Measurements from ENCODE around the gene AGMO.

The AGMO gene

GRCh38 chr7:15326044-15326644 lies 235.7 kb downstream of the AGMO start:
- H3K27me3 Mint-ChIP-seq (ENCODE audit: low read depth): peaks cover 6% of the 10 kb centered on the region
- H3K27ac Mint-ChIP-seq: no peak overlapping the region
- TF ChIP-seq CTCF (IDR thresholded peaks at IDR 0.05; ENCODE audit: unreplicated experiment in 3 of 3): peak; percentile 54 to 73 (median 61)
- no peak overlapping the region for H3K4me3 Mint-ChIP-seq
- H3K36me3 Mint-ChIP-seq (ENCODE audit: low read depth): no peaks in the 10 kb centered on the region
- H3K4me1 Mint-ChIP-seq: peaks cover 26% of the 10 kb centered on the region
- no peaks in the 10 kb centered on the region for H3K9me3 Mint-ChIP-seq

GRCh38 chr7:15323550-15323949 lies 238.3 kb downstream of the AGMO start:
- Mint-ChIP-seq H3K9me3 (no peaks in the 10 kb centered on the region), H3K36me3 (ENCODE audit: low read depth) (no peaks in the 10 kb centered on the region), H3K27me3 (ENCODE audit: low read depth) (no peaks in the 10 kb centered on the region), H3K4me1 (peaks cover 16% of the 10 kb centered on the region), H3K4me3 (no peak overlapping the region), H3K27ac (no peak overlapping the region)
- no peak for TF ChIP-seq CTCF (IDR thresholded peaks at IDR 0.05; ENCODE audit: unreplicated experiment in 3 of 3)

GRCh38 chr7:15317215-15317614 lies 244.6 kb downstream of the AGMO start:
- peaks cover 5% of the 10 kb centered on the region for H3K4me1 Mint-ChIP-seq
- TF ChIP-seq CTCF (IDR thresholded peaks at IDR 0.05; ENCODE audit: unreplicated experiment in 3 of 3): no peak
- no peaks in the 10 kb centered on the region for H3K27me3 Mint-ChIP-seq (ENCODE audit: low read depth)
- no peak overlapping the region for H3K4me3 Mint-ChIP-seq
- no peaks in the 10 kb centered on the region for H3K36me3 Mint-ChIP-seq (ENCODE audit: low read depth)
- no peak overlapping the region for H3K27ac Mint-ChIP-seq
- H3K9me3 Mint-ChIP-seq: peaks cover 5% of the 10 kb centered on the region

- no peak overlapping the region for H3K27ac Mint-ChIP-seq
- no peaks in the 10 kb centered on the region for H3K36me3 Mint-ChIP-seq (ENCODE audit: low read depth)
- peaks cover 5% of the 10 kb centered on the region for H3K4me1 Mint-ChIP-seq
- no peak overlapping the region for H3K4me3 Mint-ChIP-seq
- no peak for TF ChIP-seq CTCF (IDR thresholded peaks at IDR 0.05; ENCODE audit: unreplicated experiment in 3 of 3)
- no peaks in the 10 kb centered on the region for H3K27me3 Mint-ChIP-seq (ENCODE audit: low read depth)
- peaks cover 12% of the 10 kb centered on the region for H3K9me3 Mint-ChIP-seq
Observed at GRCh38 chr7:15315678-15316077, 246.1 kb downstream of the AGMO start.

GRCh38 chr7:15314922-15315321 lies 246.9 kb downstream of the AGMO start:
- no peak overlapping the region for H3K27ac Mint-ChIP-seq
- no peaks in the 10 kb centered on the region for H3K27me3 Mint-ChIP-seq (ENCODE audit: low read depth)
- peaks cover 12% of the 10 kb centered on the region for H3K9me3 Mint-ChIP-seq
- TF ChIP-seq CTCF (IDR thresholded peaks at IDR 0.05; ENCODE audit: unreplicated experiment in 3 of 3): no peak
- peaks cover 5% of the 10 kb centered on the region for H3K4me1 Mint-ChIP-seq
- no peaks in the 10 kb centered on the region for H3K36me3 Mint-ChIP-seq (ENCODE audit: low read depth)
- no peak overlapping the region for H3K4me3 Mint-ChIP-seq

GRCh38 chr7:15313361-15313760 lies 248.5 kb downstream of the AGMO start:
- Mint-ChIP-seq H3K27ac (peak overlapping the region in 1 of 3 experiments; percentile 37), H3K27me3 (ENCODE audit: low read depth) (no peaks in the 10 kb centered on the region), H3K4me3 (no peak overlapping the region), H3K4me1 (peaks cover 5% of the 10 kb centered on the region), H3K9me3 (peaks cover 12% of the 10 kb centered on the region), H3K36me3 (ENCODE audit: low read depth) (no peaks in the 10 kb centered on the region)
- TF ChIP-seq CTCF (IDR thresholded peaks at IDR 0.05; ENCODE audit: unreplicated experiment in 3 of 3): no peak
